ENCODE data around the gene LCE1F. TPM values are rescaled to one million over a fixed set of nuclear protein-coding genes. Genes with fewer than 3 reads are reported as not detected.

LCE1F gene
- total RNA-seq, 1 experiment from 2014 or later, result not detected

DNA sequence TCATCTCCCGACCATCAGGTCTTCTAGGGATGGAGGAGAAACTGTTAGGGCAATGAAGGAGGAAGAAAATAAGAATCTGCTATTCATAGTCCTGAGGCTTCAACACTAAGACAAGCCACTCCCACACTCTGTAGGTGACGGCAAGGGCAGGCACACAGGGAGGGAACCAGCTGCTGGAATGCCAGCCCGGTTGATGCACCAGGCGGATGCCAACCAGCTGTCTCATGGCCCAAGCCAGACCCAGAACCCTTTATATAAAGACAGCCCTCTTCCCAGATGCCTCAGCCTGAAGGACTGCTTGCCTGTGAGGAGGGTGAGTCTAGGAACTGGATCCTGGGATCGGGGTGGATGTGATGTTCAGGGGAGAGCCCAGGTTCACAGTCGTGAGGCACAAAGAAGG lies 17.2 kb upstream of the LCE1F start, which contains the start of gene KPRP:
Gene KPRP (plus strand): TSS at position 279 of the 400 bp plus-strand sequence. CDS start 1,564 bp downstream, outside the sequence.
- H3K4me1 Mint-ChIP-seq, result no peaks in the 10 kb centered on the region
- Histone ChIP-seq H3K9me3 (ENCODE audit: control insufficient read depth, low read depth, low read length) (peaks cover 93% of the 10 kb centered on the region), H3K79me2 (ENCODE audit: insufficient read depth, low read length) (no peaks in the 10 kb centered on the region)

More for the DNA sequence above, 17.2 kb upstream of the LCE1F start, which contains the start of gene KPRP:
- Histone ChIP-seq H2AFZ (ENCODE audit: low read length) (no peak within 1 kb of the TSS), H2BK15ac (ENCODE audit: low read depth, low read length) (no peak within 1 kb of the TSS), H3K18ac (ENCODE audit: insufficient read length, low read depth, low read length) (no peak within 1 kb of the TSS), H3K4ac (ENCODE audit: low read depth, low read length) (no peak within 1 kb of the TSS), H3K56ac (ENCODE audit: insufficient read length, low read depth, low read length) (no peak within 1 kb of the TSS), H3K23me2 (ENCODE audit: insufficient read length, low read depth, low read length, poor library complexity, severe bottlenecking) (no peaks in the 10 kb centered on the region), H3K27me3 (ENCODE audit: insufficient read depth, low read length) (no peaks in the 10 kb centered on the region), H3T11ph (ENCODE audit: low read length) (no peak within 1 kb of the TSS), H2BK20ac (ENCODE audit: low read depth, low read length, poor library complexity, severe bottlenecking) (no peak within 1 kb of the TSS), H2AK5ac (ENCODE audit: insufficient read length, low read length) (no peak within 1 kb of the TSS), H2BK5ac (ENCODE audit: insufficient read length, low read length) (no peak within 1 kb of the TSS), H3K4me2 (ENCODE audit: insufficient read depth, insufficient read length, low read length) (no peak within 1 kb of the TSS), H3K23ac (ENCODE audit: insufficient read length, low read depth, low read length) (no peak within 1 kb of the TSS), H4K8ac (replicated peaks; ENCODE audit: insufficient read length, low read depth, low read length) (no peak within 1 kb of the TSS), H4K5ac (ENCODE audit: insufficient read length, low read depth, low read length) (no peak within 1 kb of the TSS), H4K20me1 (ENCODE audit: control insufficient read depth, insufficient read depth, insufficient read length) (no peaks in the 10 kb centered on the region), H3K4me1 (ENCODE audit: insufficient read depth, low read length) (no peaks in the 10 kb centered on the region), H4K91ac (ENCODE audit: insufficient read length, low read depth, low read length) (no peak within 1 kb of the TSS), H2BK120ac (ENCODE audit: low read depth, low read length, poor library complexity, severe bottlenecking) (no peak within 1 kb of the TSS), H3K79me1 (ENCODE audit: insufficient read depth, low read depth, low read length, poor library complexity, severe bottlenecking) (no peaks in the 10 kb centered on the region), H3K27ac (ENCODE audit: insufficient read length, low read depth, low read length) (no peak within 1 kb of the TSS), H3K9ac (ENCODE audit: extremely low read depth, insufficient read length, low read length) (no peak within 1 kb of the TSS), H2BK12ac (ENCODE audit: insufficient read length, low read depth, low read length) (no peak within 1 kb of the TSS), H3K14ac (ENCODE audit: insufficient read depth, low read length) (no peak within 1 kb of the TSS)
- H3K27ac Mint-ChIP-seq, result no peak within 1 kb of the TSS
- TF ChIP-seq, protein P1, sequence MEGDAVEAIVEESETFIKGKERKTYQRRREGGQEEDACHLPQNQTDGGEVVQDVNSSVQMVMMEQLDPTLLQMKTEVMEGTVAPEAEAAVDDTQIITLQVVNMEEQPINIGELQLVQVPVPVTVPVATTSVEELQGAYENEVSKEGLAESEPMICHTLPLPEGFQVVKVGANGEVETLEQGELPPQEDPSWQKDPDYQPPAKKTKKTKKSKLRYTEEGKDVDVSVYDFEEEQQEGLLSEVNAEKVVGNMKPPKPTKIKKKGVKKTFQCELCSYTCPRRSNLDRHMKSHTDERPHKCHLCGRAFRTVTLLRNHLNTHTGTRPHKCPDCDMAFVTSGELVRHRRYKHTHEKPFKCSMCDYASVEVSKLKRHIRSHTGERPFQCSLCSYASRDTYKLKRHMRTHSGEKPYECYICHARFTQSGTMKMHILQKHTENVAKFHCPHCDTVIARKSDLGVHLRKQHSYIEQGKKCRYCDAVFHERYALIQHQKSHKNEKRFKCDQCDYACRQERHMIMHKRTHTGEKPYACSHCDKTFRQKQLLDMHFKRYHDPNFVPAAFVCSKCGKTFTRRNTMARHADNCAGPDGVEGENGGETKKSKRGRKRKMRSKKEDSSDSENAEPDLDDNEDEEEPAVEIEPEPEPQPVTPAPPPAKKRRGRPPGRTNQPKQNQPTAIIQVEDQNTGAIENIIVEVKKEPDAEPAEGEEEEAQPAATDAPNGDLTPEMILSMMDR (conservative IDR thresholded peaks at IDR 0.05), result no peak
- DNase-seq, result no peak
- peaks cover 4% of the 10 kb centered on the region for H3K27me3 Mint-ChIP-seq (ENCODE audit: low read depth)
- peaks cover 17 to 55% (median 26%) of the 10 kb centered on the region in 3 experiments; a peak in 6 of 7 replicates for H3K36me3 Mint-ChIP-seq (ENCODE audit: insufficient read depth in 1 of 3, low read depth in 3 of 3)
- H3K9me3 Mint-ChIP-seq, result peaks cover 94 to 98% of the 10 kb centered on the region in 2 experiments
- no peak within 1 kb of the TSS for H3K4me3 Mint-ChIP-seq
- no CpG with 5 or more reads among the region's 6 CpGs for WGBS (ENCODE audit: extremely low coverage, insufficient read length, low lambda C conversion rate)
